Endothelial cell of umbilical vein (primary cell): Measurements from ENCODE around the gene DNAI2. TPM values are rescaled to one million over a fixed set of nuclear protein-coding genes. Genes with fewer than 3 reads are reported as not detected.

Experiments
- polyA plus RNA-seq, 4 experiments: library from polyadenylated mRNA; depleted of rRNA in 3 of 4; stranded (reverse) in 3 of 4; unstranded in 1 of 4; fragments of >200 nt; gene quantifications; 2 replicates each; pipeline versions ENCODE4 v1.2.1 to v1.2.3, GENCODE V29; 2011 to 2012; ENCODE audit warnings: missing spikeins in 1 of 4
- total RNA-seq: library from RNA; stranded (reverse); gene quantifications from 2 replicates; pipeline ENCODE4 v1.2.3, GENCODE V29; 2021

DNAI2 gene
- total and polyA plus RNA-seq, 2 donors (not counting 3 experiments of a cell fraction or from before 2014, with no cell fraction given): not detected

Other genes starting within 250 kb of the DNAI2 start
- gene RPL38, start 70.6 kb upstream of the DNAI2 start, total RNA-seq: 1,006 and 1,060 TPM in 2 replicates
- 256 and 366 TPM in 2 replicates for gene RPL38, start 70.6 kb upstream of the DNAI2 start, polyA plus RNA-seq
- gene TTYH2, start 60.7 kb upstream of the DNAI2 start, total RNA-seq: 0.75 and 1.1 TPM in 2 replicates
- 1.7 and 2.0 TPM in 2 replicates for gene TTYH2, start 60.7 kb upstream of the DNAI2 start, polyA plus RNA-seq
- 0.21 and 0.84 TPM in 2 replicates for gene KIF19, start 52.0 kb downstream of the DNAI2 start, total RNA-seq
- 0.10 and 0.11 TPM in 2 replicates for gene KIF19, start 52.0 kb downstream of the DNAI2 start, polyA plus RNA-seq
- gene BTBD17, start 87.6 kb downstream of the DNAI2 start, total RNA-seq: not detected in 2 replicates
- gene BTBD17, start 87.6 kb downstream of the DNAI2 start, polyA plus RNA-seq: not detected in 2 replicates
- not detected in 2 replicates for gene GPR142, start 93.3 kb downstream of the DNAI2 start, total RNA-seq
- gene GPR142, start 93.3 kb downstream of the DNAI2 start, polyA plus RNA-seq: not detected in 2 replicates
- not detected in 2 replicates for gene GPRC5C, start 157.9 kb downstream of the DNAI2 start, total RNA-seq
- gene GPRC5C, start 157.9 kb downstream of the DNAI2 start, polyA plus RNA-seq: not detected in 2 replicates
- not detected in 2 replicates for gene CD300A, start 192.4 kb downstream of the DNAI2 start, total RNA-seq
- not detected in 2 replicates for gene CD300A, start 192.4 kb downstream of the DNAI2 start, polyA plus RNA-seq